ENCODE measurements around the gene THBS2.
"Not testable (repeated sequence)": the region's sequence is repeated elsewhere in the genome, so short reads cannot be mapped to it uniquely, and the experiment has no call there.

Gene THBS2

GRCh38 chr6:169211881-169212280 lies 41.8 kb downstream of the THBS2 start:
- DNase-seq (ENCODE audit: low read depth, low spot score), result no peak

DNA sequence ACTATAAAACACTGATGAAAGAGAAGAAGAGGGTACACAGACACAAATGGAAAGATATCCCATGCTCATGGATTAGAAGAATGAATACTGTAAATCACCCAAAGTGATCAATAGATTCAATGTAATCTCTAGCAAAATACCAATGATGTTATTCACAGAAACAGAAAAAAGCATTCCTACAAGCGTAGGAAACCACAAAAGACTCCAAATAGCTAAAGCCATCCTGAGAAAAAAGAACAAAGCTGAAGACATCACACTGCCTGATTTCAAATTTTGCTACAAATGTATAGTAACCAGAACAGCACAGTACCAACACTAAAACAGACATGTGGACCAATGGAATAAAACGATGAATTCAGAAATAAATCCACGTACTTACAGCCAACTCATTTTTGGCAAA lies 43.0 kb downstream of the THBS2 start:
- no peak for DNase-seq (ENCODE audit: low read depth, low spot score)

GRCh38 chr6:169208011-169208410 lies 45.6 kb downstream of the THBS2 start:
- no peak for DNase-seq (ENCODE audit: low read depth, low spot score)

DNA sequence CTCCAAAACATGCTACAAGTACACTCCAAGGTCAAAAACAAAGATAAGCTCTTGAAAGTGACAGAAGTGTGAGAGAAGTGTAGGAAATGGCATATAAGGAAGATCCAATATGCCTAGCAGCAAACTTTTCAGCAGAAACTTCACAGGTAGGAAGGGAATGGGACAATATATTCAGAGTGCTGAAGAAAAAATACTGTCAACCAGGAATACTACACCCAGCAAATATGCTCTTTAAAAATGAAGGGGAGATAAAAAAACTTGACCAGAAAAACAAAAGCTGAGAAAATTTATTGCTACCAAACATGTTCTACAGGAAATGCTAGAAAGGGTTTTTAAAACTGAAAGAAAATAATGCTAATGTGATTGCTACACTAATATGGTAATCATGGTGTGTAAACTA lies 46.2 kb downstream of the THBS2 start:
- no peak for DNase-seq (ENCODE audit: low read depth, low spot score)

DNA sequence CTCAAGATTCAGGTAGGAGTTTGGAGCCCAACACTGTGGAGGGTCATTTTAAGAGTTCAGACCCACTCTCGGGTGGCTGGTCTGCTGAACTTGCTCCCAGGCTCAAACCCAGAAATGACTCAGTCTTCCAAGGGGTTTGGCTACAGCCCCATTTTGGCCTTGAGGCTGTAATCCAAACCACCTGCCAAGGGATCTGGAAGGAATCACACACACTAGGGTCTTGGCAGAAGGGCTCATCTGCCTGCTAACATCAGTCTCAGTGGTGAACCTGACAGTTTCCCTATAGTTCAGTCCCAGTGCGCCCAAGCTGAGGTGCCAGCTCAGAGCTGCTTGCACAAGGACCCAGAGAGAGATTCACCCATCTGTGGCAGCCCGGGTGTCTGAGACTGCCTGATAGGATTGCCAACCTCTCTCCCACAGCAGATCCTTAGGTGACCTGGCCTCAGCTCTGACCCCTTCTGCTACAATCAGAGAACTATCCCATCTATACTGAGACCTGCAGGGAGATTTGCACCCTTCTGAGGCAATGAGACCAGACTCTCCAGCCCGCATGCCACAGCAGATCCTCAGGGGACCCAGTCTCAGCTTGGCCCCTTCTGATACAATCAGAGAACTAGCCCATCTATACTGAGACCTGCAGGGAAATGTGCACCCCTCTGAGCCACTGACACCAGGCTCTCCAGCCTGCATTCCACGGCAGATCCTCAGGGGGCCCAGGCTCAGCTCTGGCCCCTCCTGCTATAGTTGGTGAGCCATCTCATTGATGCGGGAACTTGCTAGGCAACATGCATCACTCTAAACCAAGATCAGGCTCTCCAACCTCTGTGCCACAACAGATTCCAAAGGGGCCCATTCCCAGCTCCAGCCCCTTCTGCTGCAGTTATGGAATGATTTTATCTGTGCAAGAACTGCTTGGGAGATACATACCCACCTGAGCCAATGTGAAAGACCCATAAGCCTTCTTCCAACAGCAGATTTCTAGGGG lies 48.2 kb downstream of the THBS2 start:
- peak; percentile 57 for DNase-seq (ENCODE audit: low read depth, low spot score)

GRCh38 chr6:169204167-169204566 lies 49.5 kb downstream of the THBS2 start:
- DNase-seq (ENCODE audit: low read depth, low spot score), result no peak

DNA sequence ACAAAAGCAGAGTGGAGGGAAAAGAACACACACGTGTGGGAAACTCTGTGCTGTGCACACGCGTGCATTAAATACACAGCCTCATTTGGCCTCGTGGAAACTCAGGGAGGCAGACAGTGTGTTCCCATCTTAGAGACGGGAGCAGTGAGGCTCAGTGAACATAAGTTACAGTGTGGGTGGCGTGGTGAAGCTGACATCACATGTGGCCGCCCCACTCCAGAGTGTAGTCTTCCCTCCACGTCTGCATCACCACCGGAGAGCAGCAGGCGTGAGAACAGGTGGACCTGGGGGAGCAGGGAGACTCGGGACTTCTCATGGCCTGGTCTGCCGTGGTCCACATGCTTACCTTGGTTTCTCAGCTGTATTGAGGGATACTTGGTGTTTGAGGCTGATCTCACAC lies 51.7 kb downstream of the THBS2 start:
- DNase-seq (ENCODE audit: low read depth, low spot score), result no peak

GRCh38 chr6:169200893-169201514 lies 52.6 kb downstream of the THBS2 start:
- DNase-seq (ENCODE audit: low read depth, low spot score), result no peak

GRCh38 chr6:169199625-169200335 lies 53.9 kb downstream of the THBS2 start:
- DNase-seq (ENCODE audit: low read depth, low spot score), result no peak

DNA sequence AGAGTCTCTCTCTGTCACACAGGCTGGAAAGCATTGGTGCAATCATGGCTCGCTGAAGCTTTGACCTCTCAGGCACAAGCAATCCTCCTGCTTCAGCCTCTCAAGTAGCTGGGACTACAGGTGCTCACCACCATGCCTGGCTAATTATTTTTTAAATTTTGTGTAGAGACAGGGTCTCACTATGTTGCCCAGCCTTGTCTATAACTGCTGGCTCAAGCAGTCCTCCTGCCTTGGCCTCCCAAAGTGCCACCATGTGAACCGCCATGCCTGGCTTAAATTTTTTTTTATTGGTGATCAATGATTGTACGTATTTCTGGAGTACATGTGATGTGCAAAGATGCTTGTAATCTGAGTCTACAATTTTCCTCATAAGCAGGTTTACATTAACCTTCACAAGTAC lies 54.8 kb downstream of the THBS2 start:
- no peak for DNase-seq (ENCODE audit: low read depth, low spot score)

DNA sequence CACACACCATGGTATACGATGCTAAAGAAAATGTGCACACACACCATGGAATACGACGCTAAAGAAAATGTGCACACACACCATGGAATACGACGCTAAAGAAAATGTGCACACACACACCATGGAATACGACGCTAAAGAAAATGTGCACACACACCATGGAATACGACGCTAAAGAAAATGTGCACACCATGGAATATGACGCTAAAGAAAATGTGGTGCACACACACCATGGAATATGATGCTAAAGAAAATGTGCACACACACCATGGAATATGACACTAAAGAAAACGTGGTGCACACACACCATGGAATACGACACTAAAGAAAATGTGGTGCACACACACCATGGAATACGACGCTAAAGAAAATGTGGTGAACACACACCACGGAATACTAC lies 55.7 kb downstream of the THBS2 start:
- not testable (repeated sequence) for DNase-seq (ENCODE audit: low read depth, low spot score)

GRCh38 chr6:169196279-169196678 lies 57.4 kb downstream of the THBS2 start:
- not testable (repeated sequence) for DNase-seq (ENCODE audit: low read depth, low spot score)

- DNase-seq (ENCODE audit: low read depth, low spot score), result no peak
Observed at GRCh38 chr6:169194737-169195136, 58.9 kb downstream of the THBS2 start.

- DNase-seq (ENCODE audit: low read depth, low spot score), result peak; percentile 32
Observed at GRCh38 chr6:169190970-169191369, 62.7 kb downstream of the THBS2 start.

- peak; percentile 91 for DNase-seq (ENCODE audit: low read depth, low spot score)
Observed at GRCh38 chr6:169190144-169190584, 63.5 kb downstream of the THBS2 start.

GRCh38 chr6:169189686-169190085 lies 64.0 kb downstream of the THBS2 start:
- DNase-seq (ENCODE audit: low read depth, low spot score), result peak; percentile 62

DNA sequence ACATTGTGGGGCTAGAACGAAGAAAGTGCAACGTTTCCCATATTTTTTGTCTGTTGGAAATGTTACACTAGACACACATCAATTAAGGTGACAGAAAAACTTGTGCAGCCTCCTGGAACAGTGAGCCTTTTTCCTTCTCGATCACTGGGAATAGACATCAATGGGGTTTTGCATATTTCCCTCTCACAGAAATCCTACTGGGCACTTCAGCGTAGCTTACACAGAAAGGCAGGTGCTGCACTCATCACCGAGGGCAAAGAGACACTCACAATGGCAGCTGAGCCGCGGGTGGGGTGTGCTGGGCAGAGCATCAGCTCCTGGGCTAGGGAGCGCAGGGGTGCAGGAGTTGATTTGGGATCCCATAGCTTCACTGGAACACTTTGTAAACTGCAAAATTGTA lies 64.5 kb downstream of the THBS2 start:
- DNase-seq (ENCODE audit: low read depth, low spot score), result no peak

- peak; percentile 89 for DNase-seq (ENCODE audit: low read depth, low spot score)
Observed at GRCh38 chr6:169188475-169188874, 65.2 kb downstream of the THBS2 start.

DNA sequence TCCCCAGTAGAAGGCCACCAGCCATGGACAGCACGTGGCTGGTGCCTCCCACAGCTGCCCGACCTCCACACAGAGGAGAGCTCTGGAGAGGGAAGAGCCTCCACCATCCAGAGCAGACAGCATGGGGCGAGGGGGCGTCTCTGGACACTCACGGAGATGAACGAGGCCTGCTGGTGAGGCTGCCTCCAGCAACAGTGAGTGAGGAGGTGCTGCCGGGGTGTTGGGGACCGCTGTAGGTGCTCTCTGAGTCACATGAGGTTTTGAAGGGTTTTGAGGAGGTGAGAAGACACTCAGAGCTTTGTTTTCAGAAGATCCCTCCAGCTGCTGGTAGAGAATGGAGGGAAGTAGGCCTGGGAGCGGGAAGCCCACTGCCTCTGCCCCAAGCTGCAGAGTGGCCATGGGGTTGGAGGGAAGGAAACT lies 65.6 kb downstream of the THBS2 start:
- DNase-seq (ENCODE audit: low read depth, low spot score), result no peak

DNA sequence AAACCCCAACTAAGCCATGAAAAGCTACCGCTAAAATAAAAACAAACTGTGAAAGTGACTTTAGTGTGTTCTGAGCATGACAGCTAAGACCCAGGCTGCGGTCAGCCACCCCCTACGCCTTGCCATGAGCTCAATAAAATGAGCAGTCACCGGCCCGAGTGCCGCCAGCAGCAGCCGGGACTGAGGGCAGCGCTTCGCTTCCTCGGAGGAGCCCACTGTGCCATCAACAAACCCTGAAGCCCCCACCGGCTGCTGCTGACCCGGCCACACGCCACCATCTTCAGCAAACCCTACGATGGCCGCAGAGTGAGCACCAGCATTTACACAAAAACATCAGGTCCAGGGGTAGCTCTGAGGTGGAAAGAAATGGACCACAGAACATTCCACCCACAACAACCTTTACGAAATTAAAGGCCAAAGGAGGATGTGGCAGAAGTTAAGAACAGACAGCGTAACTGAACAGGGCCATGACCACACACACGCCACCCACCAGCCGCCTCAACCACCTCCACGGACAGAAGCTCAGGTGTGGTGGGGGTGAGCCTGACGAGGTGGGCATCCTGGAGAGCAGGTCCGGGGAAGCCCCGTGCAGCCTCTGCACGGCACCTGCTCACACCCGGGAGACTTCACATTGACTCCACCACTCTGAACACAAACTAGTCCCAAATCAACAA lies 67.0 kb downstream of the THBS2 start:
- DNase-seq (ENCODE audit: low read depth, low spot score), result no peak

- no peak for DNase-seq (ENCODE audit: low read depth, low spot score)
Observed at GRCh38 chr6:169185692-169186485, 67.8 kb downstream of the THBS2 start.
